ENCODE results near the gene ELMO1. TPM values are rescaled to one million over a fixed set of nuclear protein-coding genes. Genes with fewer than 3 reads are reported as not detected.

ELMO1 gene
- total RNA-seq, 1 experiment from 2014 or later = 7.8 TPM

GRCh38 chr7:37320848-37321468 is 127.7 kb downstream of the ELMO1 start:
- H3K36me3 Mint-ChIP-seq (ENCODE audit: insufficient read depth in 1 of 3, low read depth in 3 of 3) = no peaks in the 10 kb centered on the region
- no peak for DNase-seq

More at GRCh38 chr7:37320848-37321468, 127.7 kb downstream of the ELMO1 start:
- no CpG with 5 or more reads among the region's 10 CpGs for WGBS (ENCODE audit: extremely low coverage, insufficient read length, low lambda C conversion rate)
- Histone ChIP-seq H2BK5ac (ENCODE audit: insufficient read length, low read length) (no peak overlapping the region), H4K91ac (ENCODE audit: insufficient read length, low read depth, low read length) (no peak overlapping the region), H2BK15ac (ENCODE audit: low read depth, low read length) (no peak overlapping the region), H2AK5ac (ENCODE audit: insufficient read length, low read length) (no peak overlapping the region), H3K27ac (ENCODE audit: insufficient read length, low read depth, low read length) (no peak overlapping the region), H3K9me3 (ENCODE audit: control insufficient read depth, low read depth, low read length) (no peaks in the 10 kb centered on the region), H3K56ac (ENCODE audit: insufficient read length, low read depth, low read length) (no peak overlapping the region), H3K4me1 (ENCODE audit: insufficient read depth, low read length) (no peaks in the 10 kb centered on the region; the same call in 1 of the 2 replicates), H2BK20ac (ENCODE audit: low read depth, low read length, poor library complexity, severe bottlenecking) (no peak overlapping the region), H3K18ac (ENCODE audit: insufficient read length, low read depth, low read length) (no peak overlapping the region), H3K79me1 (ENCODE audit: insufficient read depth, low read depth, low read length, poor library complexity, severe bottlenecking) (no peaks in the 10 kb centered on the region), H3K23me2 (ENCODE audit: insufficient read length, low read depth, low read length, poor library complexity, severe bottlenecking) (no peaks in the 10 kb centered on the region), H3K14ac (ENCODE audit: insufficient read depth, low read length) (no peak overlapping the region), H2BK120ac (ENCODE audit: low read depth, low read length, poor library complexity, severe bottlenecking) (no peak overlapping the region), H4K20me1 (ENCODE audit: control insufficient read depth, insufficient read depth, insufficient read length) (no peaks in the 10 kb centered on the region), H3K23ac (ENCODE audit: insufficient read length, low read depth, low read length) (no peak overlapping the region), H4K5ac (ENCODE audit: insufficient read length, low read depth, low read length) (no peak overlapping the region), H4K8ac (replicated peaks; ENCODE audit: insufficient read length, low read depth, low read length) (no peak overlapping the region), H3K9ac (ENCODE audit: extremely low read depth, insufficient read length, low read length) (no peak overlapping the region), H3K79me2 (ENCODE audit: insufficient read depth, low read length) (no peaks in the 10 kb centered on the region), H2BK12ac (ENCODE audit: insufficient read length, low read depth, low read length) (no peak overlapping the region), H3K4me2 (ENCODE audit: insufficient read depth, insufficient read length, low read length) (no peak overlapping the region), H3K4ac (ENCODE audit: low read depth, low read length) (no peak overlapping the region), H2AFZ (ENCODE audit: low read length) (no peak overlapping the region), H3K27me3 (ENCODE audit: insufficient read depth, low read length) (no peaks in the 10 kb centered on the region), H3T11ph (ENCODE audit: low read length) (no peak overlapping the region)
- Mint-ChIP-seq H3K4me3 (no peak overlapping the region), H3K27me3 (ENCODE audit: low read depth) (no peaks in the 10 kb centered on the region), H3K27ac (no peak overlapping the region), H3K4me1 (no peaks in the 10 kb centered on the region), H3K9me3 (no peaks in the 10 kb centered on the region; a peak in 1 of 5 replicates)
- TF ChIP-seq, protein P1, sequence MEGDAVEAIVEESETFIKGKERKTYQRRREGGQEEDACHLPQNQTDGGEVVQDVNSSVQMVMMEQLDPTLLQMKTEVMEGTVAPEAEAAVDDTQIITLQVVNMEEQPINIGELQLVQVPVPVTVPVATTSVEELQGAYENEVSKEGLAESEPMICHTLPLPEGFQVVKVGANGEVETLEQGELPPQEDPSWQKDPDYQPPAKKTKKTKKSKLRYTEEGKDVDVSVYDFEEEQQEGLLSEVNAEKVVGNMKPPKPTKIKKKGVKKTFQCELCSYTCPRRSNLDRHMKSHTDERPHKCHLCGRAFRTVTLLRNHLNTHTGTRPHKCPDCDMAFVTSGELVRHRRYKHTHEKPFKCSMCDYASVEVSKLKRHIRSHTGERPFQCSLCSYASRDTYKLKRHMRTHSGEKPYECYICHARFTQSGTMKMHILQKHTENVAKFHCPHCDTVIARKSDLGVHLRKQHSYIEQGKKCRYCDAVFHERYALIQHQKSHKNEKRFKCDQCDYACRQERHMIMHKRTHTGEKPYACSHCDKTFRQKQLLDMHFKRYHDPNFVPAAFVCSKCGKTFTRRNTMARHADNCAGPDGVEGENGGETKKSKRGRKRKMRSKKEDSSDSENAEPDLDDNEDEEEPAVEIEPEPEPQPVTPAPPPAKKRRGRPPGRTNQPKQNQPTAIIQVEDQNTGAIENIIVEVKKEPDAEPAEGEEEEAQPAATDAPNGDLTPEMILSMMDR (conservative IDR thresholded peaks at IDR 0.05) = no peak
